Rectal smooth muscle tissue (tissue), 1 donor: Measurements from ENCODE around the gene KRTAP5-11.
"Not testable (repeated sequence)": the region's sequence is repeated elsewhere in the genome, so short reads cannot be mapped to it uniquely, and the experiment has no call there.

Experiments used
- H3K27ac ChIP-seq: one replicate; pipeline ENCODE4 v1.7.0; 2013; ENCODE audit warnings: low read depth, low read length, inconsistent platforms
- H3K27me3 ChIP-seq: one replicate; pipeline ENCODE4 v1.7.0; 2013; ENCODE audit warnings: low read length; ENCODE audit not compliant: control insufficient read depth, insufficient read depth
- H3K36me3 ChIP-seq: one replicate; pipeline ENCODE4 v1.7.0; 2013; ENCODE audit warnings: low read length; ENCODE audit not compliant: control insufficient read depth, insufficient read depth
- H3K4me1 ChIP-seq: one replicate; pipeline ENCODE4 v1.7.0; 2013; ENCODE audit warnings: low read length; ENCODE audit not compliant: control insufficient read depth, insufficient read depth
- H3K4me3 ChIP-seq: one replicate; pipeline ENCODE4 v1.7.0; 2013; ENCODE audit warnings: low read length
- H3K9ac ChIP-seq: one replicate; pipeline ENCODE4 v1.7.0; 2013; ENCODE audit warnings: low read length

KRTAP5-11 gene

GRCh38 chr11:71576688-71577465 lies 5.8 kb downstream of the KRTAP5-11 start:
- H3K36me3 ChIP-seq, H3K27ac ChIP-seq, H3K9ac ChIP-seq, H3K27me3 ChIP-seq, H3K4me3 ChIP-seq, H3K4me1 ChIP-seq: not testable (repeated sequence)

DNA sequence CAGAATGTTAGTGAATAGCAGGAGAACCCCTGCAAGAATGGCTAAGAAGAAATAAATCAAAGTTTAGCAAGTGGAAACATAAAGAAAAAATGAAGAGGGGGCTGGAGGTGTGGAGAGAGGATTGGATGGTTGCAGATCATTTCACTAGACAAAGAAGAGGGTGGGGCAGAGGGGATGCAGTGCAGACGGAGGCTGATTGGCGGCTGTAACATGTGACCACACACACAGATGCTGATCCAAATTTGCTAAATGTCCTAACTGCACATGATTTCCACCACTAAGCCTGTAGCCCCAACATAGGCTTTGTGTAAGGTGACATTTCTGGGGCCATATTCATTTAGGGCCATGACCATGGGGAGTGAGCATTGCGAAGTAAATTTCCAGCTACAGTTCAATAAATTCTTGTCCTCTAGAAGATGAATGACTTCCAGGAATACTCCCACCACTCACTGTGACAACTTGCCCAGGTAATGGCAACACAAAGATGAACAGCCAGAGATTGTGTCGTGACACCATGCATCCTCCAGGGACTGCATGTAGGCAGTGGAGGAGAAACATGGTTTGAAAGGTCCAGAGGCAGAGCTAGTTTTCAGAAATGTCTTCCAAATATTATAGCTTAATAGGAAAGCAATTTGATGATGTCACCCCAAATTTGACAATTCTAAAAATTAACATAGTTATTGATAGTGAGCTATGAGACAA lies 6.8 kb downstream of the KRTAP5-11 start:
- H3K27ac ChIP-seq, result no peak overlapping the region
- no peaks in the 10 kb centered on the region for H3K36me3 ChIP-seq
- H3K4me3 ChIP-seq, result no peak overlapping the region
- H3K27me3 ChIP-seq, result no peaks in the 10 kb centered on the region
- H3K4me1 ChIP-seq, result no peaks in the 10 kb centered on the region
- H3K9ac ChIP-seq, result no peak overlapping the region

GRCh38 chr11:71574418-71574817 lies 8.3 kb downstream of the KRTAP5-11 start:
- Histone ChIP-seq H3K36me3 (no peaks in the 10 kb centered on the region), H3K27me3 (no peaks in the 10 kb centered on the region), H3K4me3 (no peak overlapping the region), H3K27ac (no peak overlapping the region), H3K4me1 (no peaks in the 10 kb centered on the region), H3K9ac (no peak overlapping the region)

- no peaks in the 10 kb centered on the region for H3K4me1 ChIP-seq
- no peaks in the 10 kb centered on the region for H3K27me3 ChIP-seq
- H3K4me3 ChIP-seq, result no peak overlapping the region
- H3K9ac ChIP-seq, result no peak overlapping the region
- no peaks in the 10 kb centered on the region for H3K36me3 ChIP-seq
- no peak overlapping the region for H3K27ac ChIP-seq
Observed at GRCh38 chr11:71572811-71573210, 9.9 kb downstream of the KRTAP5-11 start.

DNA sequence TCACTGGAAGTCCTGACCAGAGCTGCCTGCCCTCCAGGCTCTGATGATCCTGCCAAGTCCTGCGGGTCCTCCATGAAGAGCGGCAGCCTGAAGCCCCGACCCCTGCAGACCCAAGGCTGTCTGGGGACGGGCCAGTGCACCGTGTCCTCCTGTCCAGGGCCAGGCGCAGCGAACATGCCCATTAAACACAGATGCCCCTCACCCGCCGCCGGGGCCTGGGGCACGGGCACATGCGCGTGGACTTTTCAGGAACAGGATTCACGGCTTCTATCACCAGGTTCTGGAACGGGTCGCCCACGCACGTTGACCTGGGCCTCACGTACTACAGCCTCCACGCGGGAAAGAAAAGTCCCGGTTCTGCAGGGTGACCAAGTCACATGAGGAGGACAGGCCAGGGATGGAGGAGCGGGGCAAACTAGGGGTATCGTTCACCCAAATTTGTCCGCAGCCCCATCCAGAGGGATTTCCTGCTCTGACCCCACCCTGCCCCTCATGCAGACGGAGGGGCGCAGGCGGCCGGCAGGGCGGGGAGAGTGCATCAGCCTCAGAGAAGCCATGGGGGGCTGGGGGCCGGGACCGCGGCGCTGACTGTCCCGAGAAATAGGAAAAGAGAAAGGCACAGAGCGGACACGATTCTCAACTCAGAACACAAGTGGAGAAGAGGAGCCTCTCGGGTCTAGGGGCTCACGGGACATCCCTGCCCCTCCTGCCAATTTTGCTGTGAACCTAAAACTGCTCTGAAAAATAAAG lies 11.4 kb downstream of the KRTAP5-11 start:
- H3K36me3 ChIP-seq, H3K27me3 ChIP-seq, H3K4me1 ChIP-seq, H3K27ac ChIP-seq, H3K9ac ChIP-seq, H3K4me3 ChIP-seq: not testable (repeated sequence)

- Histone ChIP-seq H3K27ac (no peak overlapping the region), H3K27me3 (no peaks in the 10 kb centered on the region), H3K36me3 (no peaks in the 10 kb centered on the region), H3K9ac (no peak overlapping the region), H3K4me3 (no peak overlapping the region), H3K4me1 (no peaks in the 10 kb centered on the region)
Observed at GRCh38 chr11:71568704-71569349, 13.8 kb downstream of the KRTAP5-11 start.

DNA sequence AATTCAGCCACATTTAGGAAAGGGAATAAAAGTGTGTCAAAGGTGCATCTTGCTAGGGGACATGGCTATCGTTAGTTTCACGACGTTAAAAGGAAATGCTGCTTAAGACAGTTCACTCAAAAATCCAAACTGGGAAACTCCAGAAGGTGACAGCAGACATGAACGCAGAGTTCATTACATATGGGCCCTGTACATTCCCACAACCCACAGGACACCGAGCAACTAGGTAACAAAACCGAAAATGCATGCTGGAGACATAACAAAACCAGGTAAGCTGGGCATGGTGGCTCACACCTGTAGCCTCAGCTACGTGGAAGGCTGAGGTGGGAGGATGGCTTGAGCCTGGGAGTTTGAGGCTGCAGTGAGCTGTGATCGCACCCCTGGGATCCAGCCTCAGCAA lies 15.0 kb downstream of the KRTAP5-11 start:
- H3K27me3 ChIP-seq, H3K9ac ChIP-seq, H3K4me1 ChIP-seq, H3K36me3 ChIP-seq, H3K4me3 ChIP-seq, H3K27ac ChIP-seq: not testable (repeated sequence)

- H3K36me3 ChIP-seq, H3K27ac ChIP-seq, H3K4me1 ChIP-seq, H3K9ac ChIP-seq, H3K27me3 ChIP-seq, H3K4me3 ChIP-seq: not testable (repeated sequence)
Observed at GRCh38 chr11:71566626-71567599, 15.8 kb downstream of the KRTAP5-11 start.

DNA sequence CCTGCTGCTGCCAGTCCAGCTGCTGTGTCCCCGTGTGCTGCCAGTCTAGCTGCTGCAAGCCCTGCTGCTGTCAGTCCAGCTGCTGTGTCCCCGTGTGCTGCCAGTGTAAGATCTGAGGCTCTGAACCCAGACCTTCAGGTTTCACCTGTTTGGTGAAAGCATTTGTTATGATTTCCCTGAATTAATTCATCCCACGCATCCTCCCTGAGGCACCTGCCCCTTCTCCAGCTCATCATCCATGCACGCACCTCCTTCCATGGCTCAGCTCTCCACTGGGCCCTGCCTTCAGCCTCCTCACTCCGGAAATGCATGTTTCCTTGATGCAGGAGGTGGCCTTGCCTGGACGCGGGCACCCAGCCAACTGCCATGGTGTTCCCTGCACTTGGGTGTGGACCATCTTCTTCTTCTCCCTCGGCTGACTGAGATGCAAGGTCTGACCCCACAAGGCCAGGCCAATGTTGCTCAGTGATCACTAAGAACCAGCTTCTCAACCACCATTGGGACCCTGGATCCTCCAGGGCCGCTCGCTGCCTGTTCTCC lies 16.5 kb downstream of the KRTAP5-11 start:
- H3K27me3 ChIP-seq, result no peaks in the 10 kb centered on the region
- H3K9ac ChIP-seq, result no peak overlapping the region
- no peaks in the 10 kb centered on the region for H3K36me3 ChIP-seq
- no peak overlapping the region for H3K4me3 ChIP-seq
- no peaks in the 10 kb centered on the region for H3K4me1 ChIP-seq
- no peak overlapping the region for H3K27ac ChIP-seq

DNA sequence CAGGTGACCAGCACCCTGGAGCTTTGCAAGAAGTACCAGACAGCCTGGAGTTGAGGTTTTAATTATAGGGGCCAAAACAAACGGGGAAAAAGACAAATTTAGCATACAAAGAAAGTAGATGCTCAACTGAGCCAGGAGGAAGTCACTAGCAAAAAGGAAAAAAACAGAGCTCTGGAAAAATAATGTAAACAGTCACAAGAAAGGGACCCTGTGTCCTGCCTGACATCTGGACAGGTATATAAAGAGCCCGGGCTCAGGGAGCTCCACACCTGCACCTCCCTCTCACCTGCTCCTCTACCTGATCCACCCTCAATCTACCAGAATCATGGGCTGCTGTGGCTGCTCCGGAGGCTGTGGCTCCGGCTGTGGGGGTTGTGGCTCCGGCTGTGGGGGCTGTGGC lies 17.4 kb downstream of the KRTAP5-11 start, which contains the start of gene KRTAP5-10:
TSS of gene KRTAP5-10 (plus strand) at position 301 of the 400 bp plus-strand sequence. CDS start at position 326, 25 bp downstream.
- Histone ChIP-seq H3K27me3 (no peaks in the 10 kb centered on the region), H3K9ac (no peak within 1 kb of the TSS), H3K4me1 (no peaks in the 10 kb centered on the region), H3K4me3 (no peak within 1 kb of the TSS), H3K36me3 (no peaks in the 10 kb centered on the region), H3K27ac (no peak within 1 kb of the TSS)

DNA sequence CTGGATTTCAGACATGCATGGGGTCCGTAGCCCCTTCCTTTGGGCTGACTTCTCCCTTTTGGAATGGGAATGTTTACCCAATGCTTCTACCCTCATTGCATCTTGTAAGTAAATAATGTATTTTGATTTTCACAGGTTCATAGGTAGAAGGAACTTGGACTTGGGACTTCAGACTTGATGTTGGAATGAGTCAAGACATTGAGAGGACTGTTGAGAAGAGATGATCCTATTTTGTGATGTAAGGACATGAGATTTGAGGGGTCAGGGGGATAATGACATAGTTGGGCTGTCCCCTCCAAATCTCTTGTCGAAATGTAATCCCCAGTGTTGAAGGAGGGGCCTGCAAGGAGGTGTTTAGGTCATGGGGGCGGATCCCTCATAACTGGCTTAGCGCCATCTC lies 18.2 kb downstream of the KRTAP5-11 start:
- Histone ChIP-seq H3K27ac (no peak overlapping the region), H3K4me3 (no peak overlapping the region), H3K36me3 (no peaks in the 10 kb centered on the region), H3K4me1 (no peaks in the 10 kb centered on the region), H3K9ac (no peak overlapping the region), H3K27me3 (no peaks in the 10 kb centered on the region)
